ENCODE measurements around the gene CORO7. TPM values are rescaled to one million over a fixed set of nuclear protein-coding genes. Genes with fewer than 3 reads are reported as not detected.

The CORO7 gene
- total and polyA plus RNA-seq, 9 of the 15 experiments (the other 6 are each of a cell fraction or from before 2014, with no cell fraction given) = 0.45 to 77.2 (median 18.7) TPM

GRCh38 chr16:4450931-4451519, 34.6 kb upstream of the CORO7 start (continued):
- peak; percentile 56 for TF ChIP-seq PTTG1 (tag; IDR thresholded peaks at IDR 0.05; ENCODE audit: low read depth)
- 0 out of 2 replicates have a peak, but pooled peaks have one; percentile 18 for TF ChIP-seq JUNB (CRISPR knock-in tag; conservative IDR thresholded peaks at IDR 0.05)
- no peak for TF ChIP-seq STAT5B (CRISPR knock-in tag; IDR thresholded peaks at IDR 0.05)
- TF ChIP-seq TAL1 (IDR thresholded peaks at IDR 0.05) = no peak
- TF ChIP-seq MYC (IDR thresholded peaks at IDR 0.05; ENCODE audit: low read depth, low read length) = peak; percentile 64; the same call in 1 of the 2 replicates
- peak; percentile 81; the same call in 1 of the 2 replicates for TF ChIP-seq MYC (CRISPR knock-in tag; IDR thresholded peaks at IDR 0.05; ENCODE audit: borderline replicate concordance, low read depth)
- no peak for TF ChIP-seq SMARCB1 (IDR thresholded peaks at IDR 0.05; ENCODE audit: insufficient read length, low read depth)
- TF ChIP-seq ELF2 (CRISPR knock-in tag; IDR thresholded peaks at IDR 0.05) = no peak
- no peak for TF ChIP-seq MAFF (IDR thresholded peaks at IDR 0.05; ENCODE audit: low read length)
- 0 out of 2 replicates have a peak, but pooled peaks have one; percentile 30 for TF ChIP-seq CEBPB (tag; IDR thresholded peaks at IDR 0.05)
- no peak for TF ChIP-seq BDP1 (IDR thresholded peaks at IDR 0.05; ENCODE audit: insufficient read depth, insufficient read length)
- no peak for TF ChIP-seq ZNF444 (CRISPR knock-in tag; IDR thresholded peaks at IDR 0.05)
- no peak for TF ChIP-seq SAFB2 (IDR thresholded peaks at IDR 0.05; ENCODE audit: borderline replicate concordance, low read depth, low read length, severe bottlenecking)
- TF ChIP-seq ATF3 (IDR thresholded peaks at IDR 0.05) = peak; percentile 89
- TF ChIP-seq ATF3 (CRISPR knock-in tag; conservative IDR thresholded peaks at IDR 0.05) = no peak
- TF ChIP-seq HMGXB4 (CRISPR knock-in tag; IDR thresholded peaks at IDR 0.05) = no peak
- no peak for TF ChIP-seq SRSF7 (optimal IDR thresholded peaks at IDR 0.05; ENCODE audit: low read depth, low read length)
- no peak for TF ChIP-seq ZNF764 (CRISPR knock-in tag; IDR thresholded peaks at IDR 0.05; ENCODE audit: low read depth)
- TF ChIP-seq ARID4B (CRISPR knock-in tag; IDR thresholded peaks at IDR 0.05) = no peak
- no peak for TF ChIP-seq STAG1 (CRISPR knock-in tag; IDR thresholded peaks at IDR 0.05; ENCODE audit: borderline replicate concordance)
- no peak for TF ChIP-seq ZNF316 (IDR thresholded peaks at IDR 0.05)
- TF ChIP-seq RFX7 (CRISPR knock-in tag; IDR thresholded peaks at IDR 0.05) = no peak

Measured in K562 (cell line).